Measurements from ENCODE around the gene XIST. TPM values are rescaled to one million over a fixed set of nuclear protein-coding genes. Genes with fewer than 3 reads are reported as not detected.
"Not testable (repeated sequence)": the region's sequence is repeated elsewhere in the genome, so short reads cannot be mapped to it uniquely, and the experiment has no call there.

Gene XIST
- total RNA-seq, 1 donor from 2014 or later = 101 TPM

GRCh38 chrX:73799888-73800287, 52.6 kb downstream of the XIST start:
- no peak for DNase-seq

GRCh38 chrX:73792511-73792910, 60.0 kb downstream of the XIST start:
- not testable (repeated sequence) for DNase-seq

- no peak for DNase-seq
Observed at GRCh38 chrX:73785493-73785892, 67.0 kb downstream of the XIST start.

Data from dermis blood vessel endothelial cell (primary cell).